Measurements from ENCODE around the gene FOXO3. TPM values are rescaled to one million over a fixed set of nuclear protein-coding genes. Genes with fewer than 3 reads are reported as not detected.

The FOXO3 gene
- total and polyA plus RNA-seq, 11 donors, result 11.6 to 87.9 (median 38.7) TPM

- Histone ChIP-seq H3K27ac (peak overlapping the region in 1 of 12 donors; percentile 52), H3K4me3 (no peak overlapping the region), H3K9me3 (peaks cover 0 to 8% (median 2%) of the 10 kb centered on the region in 12 donors), H3K36me3 (no peaks in the 10 kb centered on the region), H3K4me1 (peaks cover 0 to 15% (median 0%) of the 10 kb centered on the region in 12 donors), H3K27me3 (no peaks in the 10 kb centered on the region)
- intact Hi-C loops (cut with DNase I), result loop anchor here in 9 of 10 donors (2.0 to 10.0 kb wide), 8 partner anchors 238 to 840 kb away; partner anchors contain the start of gene CD164 (in 2 of the 9)
- ATAC-seq (no peak), DNase-seq (no peak)
- TF ChIP-seq POLR2A (IDR thresholded peaks at IDR 0.05), result no peak
- TF ChIP-seq, protein P1, sequence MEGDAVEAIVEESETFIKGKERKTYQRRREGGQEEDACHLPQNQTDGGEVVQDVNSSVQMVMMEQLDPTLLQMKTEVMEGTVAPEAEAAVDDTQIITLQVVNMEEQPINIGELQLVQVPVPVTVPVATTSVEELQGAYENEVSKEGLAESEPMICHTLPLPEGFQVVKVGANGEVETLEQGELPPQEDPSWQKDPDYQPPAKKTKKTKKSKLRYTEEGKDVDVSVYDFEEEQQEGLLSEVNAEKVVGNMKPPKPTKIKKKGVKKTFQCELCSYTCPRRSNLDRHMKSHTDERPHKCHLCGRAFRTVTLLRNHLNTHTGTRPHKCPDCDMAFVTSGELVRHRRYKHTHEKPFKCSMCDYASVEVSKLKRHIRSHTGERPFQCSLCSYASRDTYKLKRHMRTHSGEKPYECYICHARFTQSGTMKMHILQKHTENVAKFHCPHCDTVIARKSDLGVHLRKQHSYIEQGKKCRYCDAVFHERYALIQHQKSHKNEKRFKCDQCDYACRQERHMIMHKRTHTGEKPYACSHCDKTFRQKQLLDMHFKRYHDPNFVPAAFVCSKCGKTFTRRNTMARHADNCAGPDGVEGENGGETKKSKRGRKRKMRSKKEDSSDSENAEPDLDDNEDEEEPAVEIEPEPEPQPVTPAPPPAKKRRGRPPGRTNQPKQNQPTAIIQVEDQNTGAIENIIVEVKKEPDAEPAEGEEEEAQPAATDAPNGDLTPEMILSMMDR (IDR thresholded peaks at IDR 0.05), result no peak
- 58 to 71% (median 63%) methylated on average over 3 of the region's 3 CpGs for WGBS, 4 donors
These were observed 16.1 kb upstream of the FOXO3 start for GRCh38 chr6:108544606-108545005.

DNA sequence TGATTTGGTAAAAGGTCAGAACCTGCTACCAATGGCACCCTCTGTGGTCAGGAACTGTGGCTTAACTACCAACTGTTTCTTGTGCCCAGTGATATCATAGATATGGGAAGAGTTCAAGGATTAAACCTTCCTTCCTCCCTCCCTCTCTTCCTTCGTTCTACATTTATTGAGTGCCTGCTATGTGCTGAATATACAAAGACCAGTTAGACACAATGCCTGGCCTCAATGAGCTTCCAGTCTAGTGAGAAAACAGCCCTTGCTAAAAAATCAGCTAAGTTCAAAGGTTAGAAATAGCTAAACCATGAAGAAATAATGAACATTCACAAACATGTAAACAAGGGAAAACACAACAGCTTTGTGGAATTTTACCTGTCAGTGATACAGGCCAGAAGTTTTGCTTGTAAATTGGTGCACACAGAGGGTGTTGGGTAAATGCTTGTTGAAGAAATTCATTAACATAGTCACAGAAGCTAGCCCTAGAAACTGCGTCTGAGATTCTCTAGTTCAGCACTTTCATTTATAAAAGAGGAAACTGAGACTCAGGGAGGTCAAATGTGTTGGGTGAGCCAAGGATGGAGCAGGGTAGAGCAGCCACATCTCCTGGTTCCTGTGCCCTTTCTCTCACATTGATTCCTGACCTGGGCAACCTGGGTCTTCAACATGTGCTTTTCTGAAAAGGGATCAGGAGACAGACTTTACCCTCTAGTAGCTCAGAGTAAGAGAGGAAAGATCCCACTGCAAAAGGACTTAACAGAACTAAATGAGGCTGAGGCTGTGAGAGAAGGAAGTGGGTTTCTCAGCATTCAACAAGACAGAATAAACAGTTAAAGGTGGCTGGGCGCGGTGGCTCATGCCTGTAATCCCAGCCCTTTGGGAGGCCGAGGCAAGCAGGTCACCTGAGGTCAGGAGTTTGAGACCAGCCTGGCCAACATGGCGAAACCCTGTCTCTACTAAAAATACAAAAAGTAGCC lies 14.4 kb upstream of the FOXO3 start:
- H3K27me3 ChIP-seq, result no peaks in the 10 kb centered on the region
- intact Hi-C loops (cut with DNase I), result loop anchor here in 2 of 10 donors (10.0 kb wide), 1 partner anchor 838 kb away; the partner anchor contains the start of gene CD164 (in 2 of the 2)
- H3K4me3 ChIP-seq, result no peak overlapping the region
- H3K36me3 ChIP-seq, result no peaks in the 10 kb centered on the region
- WGBS, 4 donors, result 81 to 90% (median 86%) methylated on average over 6 of the region's 6 CpGs
- peaks cover 0 to 21% (median 0%) of the 10 kb centered on the region in 12 donors for H3K4me1 ChIP-seq
- DNase-seq, result no peak
- no peaks in the 10 kb centered on the region for H3K9me3 ChIP-seq
- peak overlapping the region in 1 of 12 donors; percentile 1 for H3K27ac ChIP-seq
- ATAC-seq, result no peak
- TF ChIP-seq, protein P1 (IDR thresholded peaks at IDR 0.05), result no peak
- no peak for TF ChIP-seq POLR2A (IDR thresholded peaks at IDR 0.05)

DNA sequence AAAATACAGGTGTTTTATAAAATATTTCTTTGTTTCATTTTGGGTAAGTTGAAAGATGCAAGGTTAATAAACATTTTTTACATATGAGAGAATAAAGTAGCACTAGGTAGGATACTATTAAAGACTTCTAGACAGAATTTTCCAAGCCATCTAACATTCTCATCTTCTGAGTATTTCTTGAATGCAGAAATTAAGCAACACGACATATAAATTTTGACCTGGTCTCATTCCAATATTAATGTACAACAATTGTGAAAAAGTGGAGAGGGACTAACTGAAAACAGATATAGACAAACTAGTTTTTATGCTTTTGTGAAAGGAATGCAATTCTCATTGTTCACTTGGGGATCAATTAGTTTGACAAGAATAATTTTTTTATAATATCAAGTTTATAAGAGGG lies 11.5 kb upstream of the FOXO3 start:
- Histone ChIP-seq H3K36me3 (no peaks in the 10 kb centered on the region), H3K4me1 (peaks cover 0 to 15% (median 0%) of the 10 kb centered on the region in 12 donors), H3K4me3 (no peak overlapping the region), H3K27me3 (no peaks in the 10 kb centered on the region), H3K9me3 (no peaks in the 10 kb centered on the region), H3K27ac (peak overlapping the region in 2 of 12 donors; percentile 5 to 42)
- ATAC-seq (no peak), DNase-seq (no peak)
- intact Hi-C loops (cut with DNase I), result loop anchor here in 2 of 10 donors (10.0 kb wide), 1 partner anchor 836 kb away; the partner anchor contains the start of gene CD164 (in 2 of the 2)
- TF ChIP-seq, protein P1 (IDR thresholded peaks at IDR 0.05), result no peak
- TF ChIP-seq POLR2A (IDR thresholded peaks at IDR 0.05), result no peak
- 86 to 95% (median 92%) methylated on average over 1 of the region's 1 CpG for whole genome bisulfite sequencing, 4 donors

GRCh38 chr6:108549741-108550140 lies 11.0 kb upstream of the FOXO3 start:
- H3K27me3 ChIP-seq, result no peaks in the 10 kb centered on the region
- DNase-seq, result no peak
- peaks cover 0 to 15% (median 0%) of the 10 kb centered on the region in 12 donors for H3K4me1 ChIP-seq
- intact Hi-C loops (cut with DNase I), result loop anchor here in 3 of 10 donors (10.0 kb wide), 2 partner anchors 455 to 835 kb away; partner anchors contain the start of gene CD164 (in 3 of the 3)
- no peaks in the 10 kb centered on the region for H3K36me3 ChIP-seq
- no peak for TF ChIP-seq POLR2A (IDR thresholded peaks at IDR 0.05)
- TF ChIP-seq, protein P1 (IDR thresholded peaks at IDR 0.05), result peak in 1 of 12 donors; percentile 17
- ATAC-seq, result no peak
- no peak overlapping the region for H3K4me3 ChIP-seq
- WGBS, 4 donors, result 72 to 85% (median 76%) methylated on average over 3 of the region's 3 CpGs
- no peaks in the 10 kb centered on the region for H3K9me3 ChIP-seq
- peak overlapping the region in 3 of 12 donors; percentile 5 to 42 (median 20) for H3K27ac ChIP-seq

Measured in heart left ventricle (tissue), 16 donors.